Hepatocyte (in vitro differentiated cells): ENCODE data around the gene EEFSEC.

ENCODE experiments used
- EZH2 ChIP-seq: fragments of 200-600 bp; sonication (generic); IDR thresholded peaks from 2 replicates; pipeline ENCODE4 v1.6.1; 2016; ENCODE audit warnings: antibody characterized with exemption, mild to moderate bottlenecking, borderline replicate concordance
- EZH2phosphoT487 ChIP-seq: fragments of 200-600 bp; sonication (generic); IDR thresholded peaks from one replicate; pipeline ENCODE4 v1.6.1; 2018; ENCODE audit warnings: antibody characterized with exemption, mild to moderate bottlenecking, low read depth, moderate library complexity; ENCODE audit not compliant: unreplicated experiment, severe bottlenecking
- TF ChIP-seq, protein P1 (sequence below): fragments of 200-600 bp; sonication (generic); IDR thresholded peaks from 2 replicates; pipeline ENCODE4 v1.5.1; 2016; ENCODE audit warnings: antibody characterized with exemption, mild to moderate bottlenecking; ENCODE audit not compliant: poor library complexity

GRCh38 chr3:128178782-128179483, 25.7 kb downstream of the EEFSEC start:
- TF ChIP-seq, protein P1, sequence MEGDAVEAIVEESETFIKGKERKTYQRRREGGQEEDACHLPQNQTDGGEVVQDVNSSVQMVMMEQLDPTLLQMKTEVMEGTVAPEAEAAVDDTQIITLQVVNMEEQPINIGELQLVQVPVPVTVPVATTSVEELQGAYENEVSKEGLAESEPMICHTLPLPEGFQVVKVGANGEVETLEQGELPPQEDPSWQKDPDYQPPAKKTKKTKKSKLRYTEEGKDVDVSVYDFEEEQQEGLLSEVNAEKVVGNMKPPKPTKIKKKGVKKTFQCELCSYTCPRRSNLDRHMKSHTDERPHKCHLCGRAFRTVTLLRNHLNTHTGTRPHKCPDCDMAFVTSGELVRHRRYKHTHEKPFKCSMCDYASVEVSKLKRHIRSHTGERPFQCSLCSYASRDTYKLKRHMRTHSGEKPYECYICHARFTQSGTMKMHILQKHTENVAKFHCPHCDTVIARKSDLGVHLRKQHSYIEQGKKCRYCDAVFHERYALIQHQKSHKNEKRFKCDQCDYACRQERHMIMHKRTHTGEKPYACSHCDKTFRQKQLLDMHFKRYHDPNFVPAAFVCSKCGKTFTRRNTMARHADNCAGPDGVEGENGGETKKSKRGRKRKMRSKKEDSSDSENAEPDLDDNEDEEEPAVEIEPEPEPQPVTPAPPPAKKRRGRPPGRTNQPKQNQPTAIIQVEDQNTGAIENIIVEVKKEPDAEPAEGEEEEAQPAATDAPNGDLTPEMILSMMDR, result no peak
- TF ChIP-seq EZH2, result no peak
- TF ChIP-seq EZH2phosphoT487, result no peak
